K562 (cell line): ENCODE measurements around the gene GAB2. TPM values are rescaled to one million over a fixed set of nuclear protein-coding genes. Genes with fewer than 3 reads are reported as not detected.

Experiments
- KDM1A ChIP-seq, 2 experiments: fragments of 450-650 bp; IDR thresholded peaks; 2 replicates each; pipeline ENCODE4 v1.6.1; 2016; ENCODE audit warnings: mild to moderate bottlenecking in 2 of 2
- RBBP5 ChIP-seq: fragments of 200-600 bp; sonication (generic); IDR thresholded peaks from 2 replicates; pipeline ENCODE4 v1.6.1; 2012; ENCODE audit warnings: borderline replicate concordance, mild to moderate bottlenecking, low read length, control low read depth, inconsistent platforms; ENCODE audit not compliant: insufficient read depth, poor library complexity, severe bottlenecking
- ZNF3 ChIP-seq: fragments of 250-450 bp; sonication (Bioruptor Pico); IDR thresholded peaks from 2 replicates; pipeline ENCODE4 v1.5.0; 2021; ENCODE audit warnings: mild to moderate bottlenecking, moderate library complexity
- ZNF316 ChIP-seq: fragments of 450-650 bp; IDR thresholded peaks from 2 replicates; pipeline ENCODE4 v1.6.1; 2016
- polyA plus RNA-seq, 8 experiments: library from polyadenylated mRNA; depleted of rRNA in 4 of 8; stranded (reverse) in 5 of 8; unstranded in 3 of 8; fragments of >200 nt; fragmentation: Nextera tagmentation in 2 of 8; fragmentation: Illumina TruSeq in 1 of 8; extraction: Ambion mirVana in 2 of 8; extraction: Trizol in 1 of 8; gene quantifications; 2 replicates each; pipeline versions ENCODE4 v1.2.1 to v1.2.3, GENCODE V29; 2011 to 2014; ENCODE audit warnings: inconsistent platforms in 1 of 8, missing spikeins in 1 of 8
- total RNA-seq, 7 experiments: library from RNA; depleted of rRNA in 6 of 7; stranded (reverse); fragments of >200 nt in 6 of 7; fragmentation: Illumina TruSeq in 2 of 7; extraction: Trizol in 2 of 7; gene quantifications; 2 replicates each; pipeline versions ENCODE4 v1.2.1 to v1.2.3, GENCODE V29; 2011 to 2021; ENCODE audit warnings: low replicate concordance in 1 of 7
- TF ChIP-seq, protein P1 (sequence below): sonication (generic); formaldehyde crosslinking; IDR thresholded peaks from 2 replicates; pipeline ENCODE4 v1.8.0; 2022; ENCODE audit warnings: mild to moderate bottlenecking, low read depth, missing genetic modification reagents
- TF ChIP-seq, protein P2 (sequence below), 2 experiments: fragments of 450-650 bp; formaldehyde crosslinking in 1 of 2; IDR thresholded peaks; 2 replicates each; pipeline versions ENCODE4 v1.4.0 to v1.6.1; 2014 to 2020; ENCODE audit warnings: mild to moderate bottlenecking in 2 of 2, borderline replicate concordance in 1 of 2, low read depth in 1 of 2
- TF ChIP-seq, protein P3 (sequence below), 2 experiments: fragments of 450-650 bp; IDR thresholded peaks; 2 replicates each; pipeline ENCODE4 v1.6.1; 2018; ENCODE audit warnings: mild to moderate bottlenecking in 2 of 2, low read depth in 1 of 2; ENCODE audit not compliant: partially characterized antibody in 2 of 2

Gene GAB2
- total and polyA plus RNA-seq, 9 of the 15 experiments (the other 6 are each of a cell fraction or from before 2014, with no cell fraction given), result 2.3 to 35.2 (median 16.1) TPM

DNA sequence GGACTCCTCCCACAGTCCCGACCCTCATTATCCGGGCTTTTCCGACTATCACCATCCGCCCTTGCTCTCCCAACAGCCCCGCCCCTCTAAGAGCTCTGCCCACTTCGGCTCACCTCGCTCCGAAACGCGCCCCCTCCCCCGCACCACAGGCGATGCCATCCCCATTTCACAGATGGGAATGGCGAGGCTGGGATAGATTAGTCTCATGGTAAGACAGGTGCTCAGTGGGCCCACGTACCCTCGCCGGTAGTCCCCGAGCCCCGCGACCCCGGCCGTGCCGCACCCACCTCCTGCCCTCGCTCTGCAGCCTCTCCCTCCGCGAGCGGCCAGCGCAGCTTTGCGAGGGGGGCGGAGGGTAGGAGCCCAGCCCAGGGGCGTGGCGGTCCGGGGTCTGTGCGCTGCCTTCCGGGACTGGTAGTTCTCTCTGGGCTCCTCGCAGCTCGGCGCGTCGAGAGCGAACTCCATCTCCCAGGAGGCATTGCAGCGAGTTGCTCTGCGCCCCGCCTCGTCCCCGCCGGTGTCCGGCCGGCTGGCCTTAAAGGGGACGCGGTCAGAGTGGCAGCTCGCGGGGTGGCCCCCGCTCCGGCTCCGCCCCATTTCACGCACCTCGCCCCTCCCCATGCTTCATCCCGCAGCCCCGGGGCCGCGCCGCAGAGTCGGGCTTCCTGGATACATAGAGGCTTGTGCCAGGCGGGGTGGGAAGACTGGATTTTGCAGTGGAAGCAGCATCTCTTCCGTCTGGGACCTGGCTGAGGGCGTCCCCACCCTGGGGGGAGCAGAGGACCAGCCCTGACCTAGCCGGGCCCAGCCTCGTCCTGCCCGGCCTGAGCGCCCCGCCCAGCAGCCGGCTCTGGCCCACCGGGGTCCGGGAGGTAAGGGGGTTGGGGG is 229.1 kb downstream of the GAB2 start, which contains the start of the genes KCTD21 and USP35 (continued):
- TF ChIP-seq, protein P1, sequence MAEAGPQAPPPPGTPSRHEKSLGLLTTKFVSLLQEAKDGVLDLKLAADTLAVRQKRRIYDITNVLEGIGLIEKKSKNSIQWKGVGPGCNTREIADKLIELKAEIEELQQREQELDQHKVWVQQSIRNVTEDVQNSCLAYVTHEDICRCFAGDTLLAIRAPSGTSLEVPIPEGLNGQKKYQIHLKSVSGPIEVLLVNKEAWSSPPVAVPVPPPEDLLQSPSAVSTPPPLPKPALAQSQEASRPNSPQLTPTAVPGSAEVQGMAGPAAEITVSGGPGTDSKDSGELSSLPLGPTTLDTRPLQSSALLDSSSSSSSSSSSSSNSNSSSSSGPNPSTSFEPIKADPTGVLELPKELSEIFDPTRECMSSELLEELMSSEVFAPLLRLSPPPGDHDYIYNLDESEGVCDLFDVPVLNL (CRISPR knock-in tag), result 0 out of 2 replicates have a peak, but pooled peaks have one; percentile 16
- TF ChIP-seq, protein P2, sequence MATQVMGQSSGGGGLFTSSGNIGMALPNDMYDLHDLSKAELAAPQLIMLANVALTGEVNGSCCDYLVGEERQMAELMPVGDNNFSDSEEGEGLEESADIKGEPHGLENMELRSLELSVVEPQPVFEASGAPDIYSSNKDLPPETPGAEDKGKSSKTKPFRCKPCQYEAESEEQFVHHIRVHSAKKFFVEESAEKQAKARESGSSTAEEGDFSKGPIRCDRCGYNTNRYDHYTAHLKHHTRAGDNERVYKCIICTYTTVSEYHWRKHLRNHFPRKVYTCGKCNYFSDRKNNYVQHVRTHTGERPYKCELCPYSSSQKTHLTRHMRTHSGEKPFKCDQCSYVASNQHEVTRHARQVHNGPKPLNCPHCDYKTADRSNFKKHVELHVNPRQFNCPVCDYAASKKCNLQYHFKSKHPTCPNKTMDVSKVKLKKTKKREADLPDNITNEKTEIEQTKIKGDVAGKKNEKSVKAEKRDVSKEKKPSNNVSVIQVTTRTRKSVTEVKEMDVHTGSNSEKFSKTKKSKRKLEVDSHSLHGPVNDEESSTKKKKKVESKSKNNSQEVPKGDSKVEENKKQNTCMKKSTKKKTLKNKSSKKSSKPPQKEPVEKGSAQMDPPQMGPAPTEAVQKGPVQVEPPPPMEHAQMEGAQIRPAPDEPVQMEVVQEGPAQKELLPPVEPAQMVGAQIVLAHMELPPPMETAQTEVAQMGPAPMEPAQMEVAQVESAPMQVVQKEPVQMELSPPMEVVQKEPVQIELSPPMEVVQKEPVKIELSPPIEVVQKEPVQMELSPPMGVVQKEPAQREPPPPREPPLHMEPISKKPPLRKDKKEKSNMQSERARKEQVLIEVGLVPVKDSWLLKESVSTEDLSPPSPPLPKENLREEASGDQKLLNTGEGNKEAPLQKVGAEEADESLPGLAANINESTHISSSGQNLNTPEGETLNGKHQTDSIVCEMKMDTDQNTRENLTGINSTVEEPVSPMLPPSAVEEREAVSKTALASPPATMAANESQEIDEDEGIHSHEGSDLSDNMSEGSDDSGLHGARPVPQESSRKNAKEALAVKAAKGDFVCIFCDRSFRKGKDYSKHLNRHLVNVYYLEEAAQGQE (IDR thresholded peaks at IDR 0.05; ENCODE audit: borderline replicate concordance), result no peak; the same call in 1 of the 2 replicates
- TF ChIP-seq, protein P2 (CRISPR knock-in tag; IDR thresholded peaks at IDR 0.05; ENCODE audit: low read depth), result no peak
- TF ChIP-seq, protein P3, sequence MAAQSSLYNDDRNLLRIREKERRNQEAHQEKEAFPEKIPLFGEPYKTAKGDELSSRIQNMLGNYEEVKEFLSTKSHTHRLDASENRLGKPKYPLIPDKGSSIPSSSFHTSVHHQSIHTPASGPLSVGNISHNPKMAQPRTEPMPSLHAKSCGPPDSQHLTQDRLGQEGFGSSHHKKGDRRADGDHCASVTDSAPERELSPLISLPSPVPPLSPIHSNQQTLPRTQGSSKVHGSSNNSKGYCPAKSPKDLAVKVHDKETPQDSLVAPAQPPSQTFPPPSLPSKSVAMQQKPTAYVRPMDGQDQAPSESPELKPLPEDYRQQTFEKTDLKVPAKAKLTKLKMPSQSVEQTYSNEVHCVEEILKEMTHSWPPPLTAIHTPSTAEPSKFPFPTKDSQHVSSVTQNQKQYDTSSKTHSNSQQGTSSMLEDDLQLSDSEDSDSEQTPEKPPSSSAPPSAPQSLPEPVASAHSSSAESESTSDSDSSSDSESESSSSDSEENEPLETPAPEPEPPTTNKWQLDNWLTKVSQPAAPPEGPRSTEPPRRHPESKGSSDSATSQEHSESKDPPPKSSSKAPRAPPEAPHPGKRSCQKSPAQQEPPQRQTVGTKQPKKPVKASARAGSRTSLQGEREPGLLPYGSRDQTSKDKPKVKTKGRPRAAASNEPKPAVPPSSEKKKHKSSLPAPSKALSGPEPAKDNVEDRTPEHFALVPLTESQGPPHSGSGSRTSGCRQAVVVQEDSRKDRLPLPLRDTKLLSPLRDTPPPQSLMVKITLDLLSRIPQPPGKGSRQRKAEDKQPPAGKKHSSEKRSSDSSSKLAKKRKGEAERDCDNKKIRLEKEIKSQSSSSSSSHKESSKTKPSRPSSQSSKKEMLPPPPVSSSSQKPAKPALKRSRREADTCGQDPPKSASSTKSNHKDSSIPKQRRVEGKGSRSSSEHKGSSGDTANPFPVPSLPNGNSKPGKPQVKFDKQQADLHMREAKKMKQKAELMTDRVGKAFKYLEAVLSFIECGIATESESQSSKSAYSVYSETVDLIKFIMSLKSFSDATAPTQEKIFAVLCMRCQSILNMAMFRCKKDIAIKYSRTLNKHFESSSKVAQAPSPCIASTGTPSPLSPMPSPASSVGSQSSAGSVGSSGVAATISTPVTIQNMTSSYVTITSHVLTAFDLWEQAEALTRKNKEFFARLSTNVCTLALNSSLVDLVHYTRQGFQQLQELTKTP (IDR thresholded peaks at IDR 0.05; ENCODE audit: low read depth in 1 of 2, partially characterized antibody in 2 of 2), result peak in 1 of 2 experiments; percentile 97
- TF ChIP-seq KDM1A (IDR thresholded peaks at IDR 0.05), result peak; percentile 98 to 100
- TF ChIP-seq ZNF3 (CRISPR knock-in tag), result no peak
- TF ChIP-seq ZNF316, result peak; percentile 22; the same call in 1 of the 2 replicates
- TF ChIP-seq RBBP5, result peak; percentile 83
